Measurements from ENCODE around the gene NINJ2. TPM values are rescaled to one million over a fixed set of nuclear protein-coding genes. Genes with fewer than 3 reads are reported as not detected.

NINJ2 gene
- total and polyA plus RNA-seq, 10 of the 15 experiments (the other 5 are each of a cell fraction or from before 2014, with no cell fraction given): 8.9 to 51.6 (median 21.3) TPM

- ChIA-PET SMC1A (ENCODE audit: uncharacterized antibody, unreplicated experiment) (interaction anchor here (0.6 kb wide), 1 partner anchor 974 kb away, joined by 3 read pairs; no protein-coding TSS in a partner anchor), POLR2A (no interaction called here), RAD21 (ENCODE audit: unreplicated experiment) (no interaction called here), CTCF (interaction anchor here (1.6 kb wide), 1 partner anchor 15 kb away, joined by 3 read pairs; no protein-coding TSS in a partner anchor)
- ATAC-seq (no peak), DNase-seq (ENCODE audit: low read depth, low spot score) (no peak), FAIRE-seq (no peak)
- in situ Hi-C loops (cut with MboI) (no loop called here), intact Hi-C loops (cut with micrococcal nuclease; ENCODE audit: unreplicated experiment) (loop anchor here (5.0 kb wide), 1 partner anchor 73 kb away; the partner anchor contains the start of gene B4GALNT3)
- no peak overlapping the region for H3K27ac ChIP-seq (ENCODE audit: control insufficient read depth, insufficient read depth)
- peaks cover 0 to 1% of the 10 kb centered on the region in 2 experiments; a peak in 2 of 4 replicates for H3K27me3 ChIP-seq (replicated peaks in 1 of 2; ENCODE audit: control insufficient read depth in 2 of 2, insufficient read depth in 2 of 2, low read length in 1 of 2)
- no peaks in the 10 kb centered on the region for H3K36me3 ChIP-seq (ENCODE audit: control insufficient read depth in 2 of 2, insufficient read depth in 2 of 2, low read length in 1 of 2)
- no peak overlapping the region for H3K4me2 ChIP-seq (ENCODE audit: control insufficient read depth, insufficient read depth)
- BruUV-seq (replicated peaks): no TSS peak
- no peaks in the 10 kb centered on the region for H3K79me2 ChIP-seq (ENCODE audit: control insufficient read depth, insufficient read depth, low read length)
- WGBS (ENCODE audit: insufficient coverage, insufficient replicate concordance, low lambda C conversion rate, missing lambda C conversion rate): 42% methylated on average over 6 of the region's 6 CpGs
- no peak overlapping the region for H3K9ac ChIP-seq (ENCODE audit: control insufficient read depth, insufficient read depth, low read length)
- no peaks in the 10 kb centered on the region for H4K20me1 ChIP-seq (ENCODE audit: control insufficient read depth, insufficient read depth)
- TF ChIP-seq, protein P1, sequence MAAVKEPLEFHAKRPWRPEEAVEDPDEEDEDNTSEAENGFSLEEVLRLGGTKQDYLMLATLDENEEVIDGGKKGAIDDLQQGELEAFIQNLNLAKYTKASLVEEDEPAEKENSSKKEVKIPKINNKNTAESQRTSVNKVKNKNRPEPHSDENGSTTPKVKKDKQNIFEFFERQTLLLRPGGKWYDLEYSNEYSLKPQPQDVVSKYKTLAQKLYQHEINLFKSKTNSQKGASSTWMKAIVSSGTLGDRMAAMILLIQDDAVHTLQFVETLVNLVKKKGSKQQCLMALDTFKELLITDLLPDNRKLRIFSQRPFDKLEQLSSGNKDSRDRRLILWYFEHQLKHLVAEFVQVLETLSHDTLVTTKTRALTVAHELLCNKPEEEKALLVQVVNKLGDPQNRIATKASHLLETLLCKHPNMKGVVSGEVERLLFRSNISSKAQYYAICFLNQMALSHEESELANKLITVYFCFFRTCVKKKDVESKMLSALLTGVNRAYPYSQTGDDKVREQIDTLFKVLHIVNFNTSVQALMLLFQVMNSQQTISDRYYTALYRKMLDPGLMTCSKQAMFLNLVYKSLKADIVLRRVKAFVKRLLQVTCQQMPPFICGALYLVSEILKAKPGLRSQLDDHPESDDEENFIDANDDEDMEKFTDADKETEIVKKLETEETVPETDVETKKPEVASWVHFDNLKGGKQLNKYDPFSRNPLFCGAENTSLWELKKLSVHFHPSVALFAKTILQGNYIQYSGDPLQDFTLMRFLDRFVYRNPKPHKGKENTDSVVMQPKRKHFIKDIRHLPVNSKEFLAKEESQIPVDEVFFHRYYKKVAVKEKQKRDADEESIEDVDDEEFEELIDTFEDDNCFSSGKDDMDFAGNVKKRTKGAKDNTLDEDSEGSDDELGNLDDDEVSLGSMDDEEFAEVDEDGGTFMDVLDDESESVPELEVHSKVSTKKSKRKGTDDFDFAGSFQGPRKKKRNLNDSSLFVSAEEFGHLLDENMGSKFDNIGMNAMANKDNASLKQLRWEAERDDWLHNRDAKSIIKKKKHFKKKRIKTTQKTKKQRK (IDR thresholded peaks at IDR 0.05; ENCODE audit: low read depth, low read length): no peak
- TF ChIP-seq ZZZ3 (IDR thresholded peaks at IDR 0.05; ENCODE audit: control insufficient read depth, insufficient read length, low read depth) (no peak), TCF7 (IDR thresholded peaks at IDR 0.05; ENCODE audit: borderline replicate concordance) (no peak), ZNF217 (IDR thresholded peaks at IDR 0.05) (no peak), SMARCA5 (IDR thresholded peaks at IDR 0.05) (no peak), BCL11A (IDR thresholded peaks at IDR 0.05; ENCODE audit: low read depth, low read length) (no peak), CBX5 (IDR thresholded peaks at IDR 0.05; ENCODE audit: low read depth) (no peak), NFIC (IDR thresholded peaks at IDR 0.05; ENCODE audit: low read depth, low read length) (no peak), EP300 (IDR thresholded peaks at IDR 0.05; ENCODE audit: borderline replicate concordance in 1 of 2, control insufficient read depth in 1 of 2, low read depth in 2 of 2, low read length in 2 of 2) (no peak), CREM (IDR thresholded peaks at IDR 0.05; ENCODE audit: low read depth) (no peak), IKZF2 (IDR thresholded peaks at IDR 0.05) (no peak), ZNF207 (IDR thresholded peaks at IDR 0.05; ENCODE audit: borderline replicate concordance) (no peak), ZNF592 (IDR thresholded peaks at IDR 0.05) (no peak), BHLHE40 (IDR thresholded peaks at IDR 0.05; ENCODE audit: borderline replicate concordance in 1 of 2, low read depth in 2 of 2, low read length in 1 of 2) (no peak), CHD4 (IDR thresholded peaks at IDR 0.05) (no peak)
- H3K4me1 ChIP-seq (ENCODE audit: control insufficient read depth, insufficient read depth, low read length): no peaks in the 10 kb centered on the region
- H2AFZ ChIP-seq (ENCODE audit: control insufficient read depth, low read depth, low read length): no peak overlapping the region
- no peak overlapping the region for H3K4me3 ChIP-seq
- H3K9me3 ChIP-seq (replicated peaks; ENCODE audit: control insufficient read depth, insufficient read depth, low read length): peaks cover 3% of the 10 kb centered on the region; the same call in 2 of the 3 replicates
Measured at GRCh38 chr12:530308-530707, 132.9 kb downstream of the NINJ2 start.

Data from GM12878 (cell line).